IPS-15b (cell line): ENCODE results near the gene MRTFB.

Experiments used
- H3K27me3 ChIP-seq: one replicate; pipeline ENCODE4 v1.6.1; 2013; ENCODE audit warnings: low read length; ENCODE audit not compliant: control insufficient read depth, insufficient read depth
- H3K36me3 ChIP-seq: one replicate; pipeline ENCODE4 v1.6.1; 2013; ENCODE audit warnings: low read length; ENCODE audit not compliant: control insufficient read depth, insufficient read depth
- H3K4me1 ChIP-seq: one replicate; pipeline ENCODE4 v1.6.1; 2013; ENCODE audit warnings: mild to moderate bottlenecking, low read length; ENCODE audit not compliant: control insufficient read depth, insufficient read depth
- H3K4me3 ChIP-seq: one replicate; pipeline ENCODE4 v1.5.1; 2013; ENCODE audit warnings: low read depth, low read length
- H3K9ac ChIP-seq: one replicate; pipeline ENCODE4 v1.6.1; 2013; ENCODE audit warnings: low read depth, mild to moderate bottlenecking, low read length
- H3K9me3 ChIP-seq: one replicate; pipeline ENCODE4 v1.6.1; 2013; ENCODE audit warnings: mild to moderate bottlenecking, low read length; ENCODE audit not compliant: control insufficient read depth, insufficient read depth

The MRTFB gene

DNA sequence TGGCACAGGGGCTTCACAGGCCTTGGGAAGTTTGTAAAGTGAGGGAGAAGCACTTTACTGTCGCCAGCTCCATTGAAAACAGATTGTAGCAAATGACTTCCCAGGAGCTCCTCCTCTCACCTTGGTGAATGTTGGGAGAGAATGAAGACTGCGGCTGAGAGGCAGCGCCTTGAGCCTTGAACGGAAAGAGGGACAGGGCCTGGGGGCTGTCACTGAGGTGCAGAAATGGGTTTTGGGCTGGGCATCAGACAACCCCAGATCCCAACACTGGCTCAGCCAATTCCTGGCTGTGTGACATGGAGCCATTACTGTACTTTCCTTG, 603 bp upstream of the MRTFB start:
- no peaks in the 10 kb centered on the region for H3K27me3 ChIP-seq
- peak overlapping the region; percentile 90 for H3K4me3 ChIP-seq
- no peaks in the 10 kb centered on the region for H3K9me3 ChIP-seq
- H3K4me1 ChIP-seq: no peaks in the 10 kb centered on the region
- H3K9ac ChIP-seq: peak overlapping the region; percentile 97
- H3K36me3 ChIP-seq: no peaks in the 10 kb centered on the region

DNA sequence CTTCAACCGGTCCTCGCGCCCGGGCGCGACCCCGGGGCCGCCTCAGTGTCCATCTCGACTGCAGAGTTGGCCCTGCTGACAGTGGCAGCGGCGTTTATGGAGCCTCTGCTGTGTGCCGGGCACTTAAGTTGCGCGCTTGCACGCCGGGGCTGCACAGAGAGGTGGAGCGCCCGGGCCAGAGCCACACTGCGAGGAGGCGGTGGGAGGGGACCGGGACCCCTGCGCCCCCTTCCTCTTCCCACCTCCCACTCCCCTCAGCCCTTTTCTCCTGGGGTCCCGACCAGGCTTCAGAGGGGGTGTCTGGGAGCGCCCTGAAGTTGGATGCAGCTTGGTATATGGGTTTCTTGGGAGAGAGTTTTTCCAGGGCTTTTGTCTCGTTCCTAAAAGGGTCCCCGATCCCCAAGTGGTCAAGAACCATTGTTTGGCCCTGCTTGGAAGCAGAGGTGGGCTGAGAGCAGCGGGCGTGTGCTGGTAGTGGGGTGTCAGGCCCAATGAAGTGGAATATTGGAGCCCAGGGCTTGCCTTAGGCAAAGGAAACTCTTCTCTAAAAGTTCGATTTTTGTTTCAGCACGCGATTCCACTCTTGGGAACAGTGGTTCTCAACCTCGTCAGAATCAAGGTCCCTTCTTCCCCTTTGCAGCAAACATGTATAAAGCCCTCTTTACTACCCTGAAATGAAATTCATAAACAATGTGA, 605 bp downstream of the MRTFB start:
- Histone ChIP-seq H3K9ac (peak overlapping the region; percentile 73), H3K36me3 (no peaks in the 10 kb centered on the region), H3K9me3 (no peaks in the 10 kb centered on the region), H3K4me1 (no peaks in the 10 kb centered on the region), H3K27me3 (no peaks in the 10 kb centered on the region), H3K4me3 (peak overlapping the region; percentile 90)

GRCh38 chr16:14072360-14072759, 1.2 kb downstream of the MRTFB start:
- peak overlapping the region; percentile 90 for H3K4me3 ChIP-seq
- H3K27me3 ChIP-seq: no peaks in the 10 kb centered on the region
- no peak overlapping the region for H3K9ac ChIP-seq
- no peaks in the 10 kb centered on the region for H3K4me1 ChIP-seq
- no peaks in the 10 kb centered on the region for H3K9me3 ChIP-seq
- no peaks in the 10 kb centered on the region for H3K36me3 ChIP-seq

DNA sequence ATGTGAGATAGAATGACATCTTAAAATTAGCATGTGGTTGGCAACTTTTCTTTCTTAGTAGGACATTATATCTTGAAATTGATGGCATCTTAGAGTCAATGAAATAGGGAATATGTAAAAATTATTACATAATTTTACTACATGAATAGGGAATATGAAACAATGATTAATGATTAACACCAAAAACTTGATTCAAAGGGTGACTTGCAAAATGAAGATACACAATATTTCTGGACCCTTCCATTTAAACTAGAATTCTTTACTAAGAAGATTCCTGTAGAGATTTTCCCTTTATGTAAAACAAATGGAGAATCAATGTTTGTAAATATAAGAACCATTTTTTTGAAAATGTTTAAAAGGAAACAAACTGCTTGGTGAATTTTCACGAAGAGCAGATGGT, 3.4 kb downstream of the MRTFB start:
- H3K4me3 ChIP-seq: no peak overlapping the region
- H3K4me1 ChIP-seq: no peaks in the 10 kb centered on the region
- H3K9me3 ChIP-seq: no peaks in the 10 kb centered on the region
- no peak overlapping the region for H3K9ac ChIP-seq
- H3K27me3 ChIP-seq: no peaks in the 10 kb centered on the region
- H3K36me3 ChIP-seq: no peaks in the 10 kb centered on the region

DNA sequence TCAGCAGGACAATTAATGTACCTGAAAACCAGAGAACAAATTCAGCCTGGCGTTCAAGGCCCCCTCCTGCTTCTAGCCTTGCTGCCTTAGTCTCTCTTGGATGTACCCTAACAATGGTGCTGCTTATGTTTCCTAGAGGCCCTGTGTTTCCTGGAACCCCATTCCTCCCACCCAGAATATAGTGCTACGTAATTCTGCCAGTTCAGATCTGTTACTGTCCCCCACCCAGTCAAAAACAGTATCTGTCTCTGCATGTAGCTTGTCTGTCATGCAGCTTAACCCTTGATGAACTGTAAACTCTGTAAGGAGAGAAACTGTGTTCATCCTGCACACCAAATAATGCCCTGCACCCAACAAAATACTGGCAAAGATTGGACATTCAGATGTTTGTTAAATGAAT, 6.8 kb downstream of the MRTFB start:
- Histone ChIP-seq H3K9ac (no peak overlapping the region), H3K9me3 (no peaks in the 10 kb centered on the region), H3K4me1 (no peaks in the 10 kb centered on the region), H3K36me3 (no peaks in the 10 kb centered on the region), H3K27me3 (no peaks in the 10 kb centered on the region), H3K4me3 (no peak overlapping the region)

DNA sequence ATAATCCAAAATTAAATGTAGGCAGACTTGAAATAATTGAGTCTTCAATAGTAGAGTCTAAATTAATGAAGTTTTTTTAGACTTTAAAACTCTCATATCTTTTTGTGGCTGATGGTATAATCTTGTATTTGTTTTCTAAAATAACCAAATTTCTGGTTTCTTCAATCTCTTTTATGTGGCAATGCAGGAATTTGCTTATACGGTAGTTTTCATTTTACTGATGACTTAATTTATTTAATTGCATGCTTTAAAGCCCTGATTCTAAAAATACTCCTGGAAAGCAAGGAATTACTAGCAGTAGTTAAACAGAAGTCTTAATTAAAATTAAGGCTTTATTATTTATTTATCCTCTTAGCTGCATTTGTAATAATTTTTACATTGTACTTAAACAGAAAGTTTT, 15.4 kb downstream of the MRTFB start:
- H3K9me3 ChIP-seq: no peaks in the 10 kb centered on the region
- no peak overlapping the region for H3K4me3 ChIP-seq
- no peaks in the 10 kb centered on the region for H3K27me3 ChIP-seq
- H3K36me3 ChIP-seq: no peaks in the 10 kb centered on the region
- no peak overlapping the region for H3K9ac ChIP-seq
- peaks cover 4% of the 10 kb centered on the region for H3K4me1 ChIP-seq

- no peaks in the 10 kb centered on the region for H3K27me3 ChIP-seq
- H3K36me3 ChIP-seq: no peaks in the 10 kb centered on the region
- no peak overlapping the region for H3K9ac ChIP-seq
These were observed 16.1 kb downstream of the MRTFB start for GRCh38 chr16:14087181-14087580.

DNA sequence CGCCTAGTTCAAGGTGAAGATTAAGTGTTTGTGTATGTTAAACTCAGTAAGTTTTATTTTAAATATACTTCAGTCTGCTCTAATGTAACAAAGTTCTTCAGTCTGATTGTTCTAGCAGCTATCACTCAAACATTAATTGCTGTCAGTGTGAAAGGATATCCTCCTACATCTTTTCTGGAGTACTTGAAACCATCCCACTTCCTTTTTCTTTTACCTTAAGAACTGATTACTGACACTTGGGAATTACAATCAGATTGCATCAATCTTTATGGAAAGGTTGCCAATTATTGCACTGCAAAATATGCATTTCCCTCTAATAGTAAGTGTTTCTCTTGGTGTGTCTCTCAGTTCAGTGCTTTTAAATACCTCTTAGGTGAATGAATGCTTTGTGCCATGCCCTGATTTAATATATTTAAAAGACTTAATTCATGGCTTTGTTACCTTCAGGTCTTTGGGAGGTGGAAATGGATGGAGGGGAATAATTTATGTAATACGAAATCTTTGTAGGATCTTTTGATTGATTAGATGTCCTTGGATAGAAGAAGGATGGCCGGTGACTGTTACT, 16.6 kb downstream of the MRTFB start:
- Histone ChIP-seq H3K9ac (no peak overlapping the region), H3K4me3 (no peak overlapping the region), H3K36me3 (no peaks in the 10 kb centered on the region), H3K9me3 (no peaks in the 10 kb centered on the region), H3K4me1 (peaks cover 4% of the 10 kb centered on the region), H3K27me3 (no peaks in the 10 kb centered on the region)

More at GRCh38 chr16:14087181-14087580, 16.1 kb downstream of the MRTFB start:
- no peak overlapping the region for H3K4me3 ChIP-seq
- peaks cover 4% of the 10 kb centered on the region for H3K4me1 ChIP-seq
- H3K9me3 ChIP-seq: no peaks in the 10 kb centered on the region

DNA sequence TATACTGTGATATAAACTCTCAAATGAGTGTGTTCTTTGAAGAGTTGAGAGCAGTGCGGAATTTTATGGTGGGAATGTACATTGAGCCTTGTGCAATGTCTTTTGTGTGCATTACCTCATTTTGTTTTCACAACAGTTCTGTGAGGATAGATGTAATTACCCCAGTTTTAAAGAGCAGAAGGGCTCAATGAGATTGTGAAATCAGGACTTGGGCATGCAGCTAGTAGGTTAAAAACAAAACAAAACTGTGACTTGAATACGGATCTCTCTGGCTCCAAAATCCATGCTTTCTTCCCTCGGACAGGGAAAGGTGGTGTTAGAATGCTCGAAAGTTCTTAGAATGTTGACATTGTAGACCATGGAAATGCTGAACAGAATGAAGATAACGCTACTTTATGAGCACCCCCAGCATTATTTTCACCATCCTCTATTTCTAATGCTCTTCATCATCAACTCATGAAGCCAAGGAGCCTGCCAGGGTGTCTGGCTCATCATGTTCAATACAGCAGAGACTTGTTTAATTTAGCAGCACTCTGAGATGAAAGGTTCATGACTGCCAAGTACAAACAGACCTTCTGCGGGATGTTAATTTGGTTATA, 17.1 kb downstream of the MRTFB start:
- no peaks in the 10 kb centered on the region for H3K36me3 ChIP-seq
- H3K4me1 ChIP-seq: peaks cover 4% of the 10 kb centered on the region
- no peak overlapping the region for H3K9ac ChIP-seq
- no peak overlapping the region for H3K4me3 ChIP-seq
- no peaks in the 10 kb centered on the region for H3K9me3 ChIP-seq
- H3K27me3 ChIP-seq: no peaks in the 10 kb centered on the region

- H3K4me1 ChIP-seq: peaks cover 4% of the 10 kb centered on the region
- no peaks in the 10 kb centered on the region for H3K36me3 ChIP-seq
- no peak overlapping the region for H3K4me3 ChIP-seq
- H3K27me3 ChIP-seq: no peaks in the 10 kb centered on the region
- H3K9ac ChIP-seq: no peak overlapping the region
- no peaks in the 10 kb centered on the region for H3K9me3 ChIP-seq
These were observed 18.2 kb downstream of the MRTFB start for GRCh38 chr16:14089283-14089823.

DNA sequence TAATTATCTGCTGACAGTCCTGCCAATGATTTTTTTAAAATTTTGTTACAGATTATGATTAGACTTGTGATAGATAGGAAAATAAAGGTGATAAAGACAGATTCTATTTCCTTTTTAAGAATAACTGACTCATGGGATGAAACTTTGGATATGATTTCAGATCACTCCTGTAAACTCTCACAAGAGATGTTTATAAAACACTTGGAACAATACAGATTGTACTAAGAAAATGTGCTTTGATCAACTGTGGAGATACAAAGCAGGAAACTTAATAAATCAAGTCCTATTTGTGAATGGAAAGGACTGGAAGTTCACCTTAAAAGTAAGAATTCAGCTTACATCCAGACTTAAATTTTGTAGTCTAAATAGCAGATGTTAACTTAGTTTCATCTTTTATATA, 21.4 kb downstream of the MRTFB start:
- Histone ChIP-seq H3K4me1 (peaks cover 4% of the 10 kb centered on the region), H3K36me3 (no peaks in the 10 kb centered on the region), H3K27me3 (no peaks in the 10 kb centered on the region), H3K4me3 (no peak overlapping the region), H3K9me3 (no peaks in the 10 kb centered on the region), H3K9ac (no peak overlapping the region)
